NCI-H345 treated with DMSO at 0.1 percent for 48 hours (cell line): Measurements from ENCODE around the gene HNMT.
"Not testable (repeated sequence)": the region's sequence is repeated elsewhere in the genome, so short reads cannot be mapped to it uniquely, and the experiment has no call there.

Experiments used
- DNase-seq: peaks from one replicate; lab custom pipeline; 2025; ENCODE audit not compliant: unreplicated experiment; lab: John Stamatoyannopoulos, UW

The HNMT gene

DNA sequence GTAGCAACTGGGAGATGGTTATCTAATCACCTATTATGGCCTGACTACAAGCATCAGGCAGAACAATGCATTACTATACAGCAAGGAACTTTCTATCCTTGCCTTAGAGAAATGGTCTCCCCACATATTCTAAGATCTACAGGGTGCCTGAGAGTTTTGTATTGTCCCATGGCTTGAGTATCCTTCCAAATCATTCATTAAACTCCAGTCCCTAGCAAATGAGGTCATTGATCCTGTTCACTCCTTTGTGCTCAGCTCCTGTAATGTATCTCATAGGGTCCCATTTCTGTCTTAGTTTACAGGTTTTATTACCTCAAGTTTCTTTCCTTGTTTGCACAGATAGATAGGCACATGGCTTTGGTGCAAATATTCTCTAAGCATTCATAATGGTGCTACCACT is 9.0 kb downstream of the HNMT start:
- DNase-seq, result no peak

DNA sequence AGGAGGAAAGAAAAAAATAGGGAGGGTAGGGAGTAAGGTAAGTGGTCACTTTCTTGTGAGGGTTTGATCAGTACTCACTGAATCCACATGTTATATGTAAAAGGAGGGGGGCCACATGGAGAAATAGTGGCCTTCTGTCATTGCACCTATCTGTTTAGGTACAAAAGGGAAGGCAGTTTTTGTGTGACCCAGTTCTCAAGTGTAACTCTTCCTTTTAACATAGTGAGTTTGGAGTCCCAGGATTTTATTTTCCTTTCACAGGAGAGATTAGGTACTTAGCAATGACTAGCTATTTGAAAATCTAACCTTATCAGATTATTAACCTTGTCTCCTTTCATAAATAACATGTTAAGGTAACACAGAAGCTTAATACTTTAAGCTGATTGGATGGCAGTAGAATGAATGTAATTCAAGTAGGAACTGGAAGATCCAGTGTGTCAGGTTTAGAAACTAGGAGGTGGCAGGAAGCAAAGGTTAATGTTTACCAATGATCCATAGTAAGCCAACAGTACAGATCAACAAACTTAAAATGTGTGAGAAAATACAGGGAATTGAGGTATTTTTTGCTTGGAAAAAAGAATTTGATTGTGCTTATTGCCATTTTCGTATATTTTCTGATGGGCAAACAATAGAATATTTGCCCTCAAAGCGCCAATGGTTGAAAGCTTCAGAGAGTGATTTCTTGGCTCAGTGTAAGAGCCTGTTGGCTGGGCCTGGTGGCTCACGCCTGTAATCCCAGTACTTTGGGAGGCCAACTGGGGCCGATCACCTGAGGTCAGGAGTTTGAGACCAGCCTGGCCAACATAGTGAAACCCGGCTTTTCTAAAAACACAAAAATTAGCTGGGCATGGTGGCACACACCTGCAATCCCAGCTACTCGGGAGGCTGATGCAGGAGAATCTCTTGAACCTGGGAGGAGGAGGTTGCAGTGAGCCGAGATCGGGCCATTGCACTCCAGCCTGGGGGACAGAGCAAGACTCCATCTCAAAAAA is 11.3 kb downstream of the HNMT start:
- DNase-seq, result no peak

DNA sequence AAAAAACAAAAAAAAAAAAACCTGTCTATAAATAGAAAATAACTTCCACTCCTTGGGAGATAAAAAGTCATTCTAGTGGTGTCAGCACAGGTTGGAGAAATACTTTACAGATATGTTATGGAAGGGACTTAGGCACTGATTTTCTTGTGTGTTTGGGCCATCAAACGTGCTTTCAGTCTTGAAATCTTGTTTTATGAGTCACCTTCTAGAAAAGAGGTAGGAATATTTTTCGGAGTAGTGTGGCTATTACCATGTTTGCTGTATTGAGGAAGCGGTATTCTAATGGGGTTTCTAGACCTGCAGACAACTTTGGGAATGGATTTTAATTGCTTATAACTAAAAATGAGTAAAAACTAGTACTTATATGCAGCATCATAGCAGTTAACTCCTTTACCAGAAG is 12.0 kb downstream of the HNMT start:
- no peak for DNase-seq

DNA sequence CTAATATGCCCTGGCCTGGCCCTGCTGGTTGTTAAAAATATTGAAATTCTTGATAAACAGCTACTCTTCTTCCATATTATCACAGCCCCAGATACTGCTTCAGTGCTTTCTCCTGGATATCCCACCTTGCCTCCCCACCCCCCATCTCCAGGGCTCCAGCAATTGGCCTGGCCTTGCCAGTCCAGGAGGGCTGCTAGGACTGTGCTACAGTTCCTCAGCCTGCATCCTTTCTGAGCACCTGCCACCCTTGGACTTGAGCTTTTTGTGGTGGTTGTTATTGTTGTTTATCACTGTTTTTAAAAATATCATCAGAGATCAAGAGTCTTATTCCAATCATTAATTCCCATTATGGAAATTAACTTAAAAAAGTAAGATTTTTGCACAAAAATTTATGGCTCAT is 13.5 kb downstream of the HNMT start:
- DNase-seq, result no peak

DNA sequence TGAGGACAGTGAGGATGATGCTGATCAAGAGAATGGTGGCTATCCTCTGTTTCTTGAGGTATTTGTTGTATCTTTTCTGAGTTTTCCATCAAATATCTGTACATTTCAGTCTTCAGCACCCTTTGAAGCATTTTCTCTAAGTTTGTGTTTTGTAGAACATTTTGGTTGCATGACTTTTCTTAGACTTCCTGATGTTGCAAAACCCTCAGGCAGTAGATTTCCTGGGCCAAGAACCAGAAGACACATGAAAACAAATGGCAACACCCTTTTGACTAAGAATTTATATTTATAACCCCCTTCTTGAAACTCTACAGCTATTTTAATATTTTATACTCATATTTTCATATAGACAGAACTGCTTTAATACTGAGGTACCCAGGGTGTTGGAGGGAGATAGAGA is 16.2 kb downstream of the HNMT start:
- no peak for DNase-seq

DNA sequence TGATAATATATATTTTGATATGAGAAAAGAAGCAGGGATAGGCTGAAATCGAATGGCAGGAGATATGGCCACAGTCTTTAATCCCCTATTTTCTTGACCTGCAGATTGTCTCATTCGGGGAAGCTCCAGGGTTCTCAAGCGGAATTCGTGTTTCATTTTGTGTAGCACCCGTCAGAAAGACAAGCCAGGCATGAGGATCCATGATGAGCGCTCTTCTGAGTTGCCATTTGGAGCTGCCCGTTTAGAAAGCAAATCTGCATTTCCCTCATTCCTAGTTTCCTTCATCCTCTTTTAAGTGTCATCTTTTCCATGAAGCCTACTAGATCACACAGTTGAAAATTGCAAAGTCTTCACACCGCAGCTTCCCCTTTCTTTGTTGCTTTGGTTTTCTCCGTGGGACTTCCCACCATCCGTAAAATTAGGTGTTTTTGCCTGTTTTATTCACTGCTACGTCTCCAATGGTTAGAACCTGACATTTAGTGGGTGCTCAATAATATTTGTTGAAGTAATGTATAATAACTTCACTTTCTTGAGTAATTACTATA is 16.9 kb downstream of the HNMT start:
- no peak for DNase-seq

DNA sequence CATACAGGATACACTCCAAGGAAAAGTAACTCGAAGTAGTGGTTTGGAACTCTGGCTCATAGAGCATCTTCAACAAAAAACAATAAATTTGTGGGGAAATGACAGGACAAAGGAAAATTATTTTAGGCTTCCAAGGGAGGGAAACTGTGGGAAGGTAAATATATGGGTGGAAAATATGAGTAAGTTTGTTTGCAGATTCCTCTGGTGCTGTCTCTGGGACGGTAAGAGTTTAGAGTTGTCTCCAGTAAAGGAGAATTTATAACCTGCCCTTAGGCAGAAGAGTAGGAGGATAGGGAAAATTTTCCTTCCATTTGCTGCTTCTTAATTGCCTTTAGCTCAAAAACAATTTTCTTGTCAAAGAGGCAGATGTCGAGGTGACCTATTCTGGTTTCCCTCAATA is 19.3 kb downstream of the HNMT start:
- no peak for DNase-seq

DNA sequence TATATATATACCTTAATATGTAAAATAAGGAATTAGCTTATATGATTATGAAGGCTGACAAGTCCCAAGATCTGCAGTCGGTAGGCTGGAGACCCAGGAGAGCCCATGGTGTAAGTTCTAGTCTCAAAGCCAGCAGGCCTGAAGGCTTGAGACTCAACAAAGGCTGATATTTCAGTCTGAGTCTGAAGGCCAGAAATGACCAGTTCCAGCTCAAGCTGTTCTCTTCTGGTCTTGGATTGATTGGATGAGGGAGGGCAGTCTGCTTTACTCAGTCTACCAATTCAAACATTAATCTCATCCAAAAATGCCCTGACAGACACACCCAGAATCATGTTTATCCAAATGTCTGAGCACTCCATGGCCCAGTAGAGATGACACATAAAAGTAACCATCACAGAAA is 22.0 kb downstream of the HNMT start:
- no peak for DNase-seq

DNA sequence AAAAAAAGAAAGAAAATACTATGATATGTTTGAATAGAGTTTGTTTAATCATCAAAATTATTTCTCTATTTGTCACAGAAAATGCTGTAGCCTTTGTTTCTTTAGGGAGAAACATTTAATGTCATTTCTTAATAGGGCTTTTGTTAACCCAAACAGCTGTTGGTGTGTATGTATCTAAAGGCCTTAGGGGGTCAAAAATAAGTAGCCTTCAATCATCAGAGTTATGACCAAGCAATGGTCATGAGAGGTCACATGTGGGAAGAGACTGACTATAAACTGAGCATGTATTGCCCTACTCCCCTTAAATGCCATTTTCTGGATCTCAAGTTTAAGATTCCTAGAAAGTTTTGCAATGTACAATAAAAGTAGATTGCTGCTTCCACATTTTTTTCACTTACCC is 22.7 kb downstream of the HNMT start:
- DNase-seq, result no peak

DNA sequence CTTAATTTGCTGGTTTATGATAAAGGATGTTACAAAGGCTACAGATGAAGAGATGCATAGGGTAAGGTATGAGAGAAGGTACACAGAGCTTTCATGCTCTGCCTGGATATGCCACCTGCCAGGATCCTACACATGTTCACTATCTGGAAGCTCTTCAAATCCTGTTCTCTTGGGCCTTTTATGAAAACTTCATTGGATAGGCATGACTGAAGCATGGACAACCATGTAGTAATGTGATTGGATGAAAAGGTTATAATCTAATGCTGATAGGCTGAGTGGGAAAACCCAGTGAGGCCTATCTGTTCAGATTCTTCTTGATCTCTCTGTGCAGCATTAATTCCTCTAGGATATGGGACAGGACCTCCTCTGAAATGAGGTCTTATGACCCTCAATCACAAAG is 26.8 kb downstream of the HNMT start:
- no peak for DNase-seq

DNA sequence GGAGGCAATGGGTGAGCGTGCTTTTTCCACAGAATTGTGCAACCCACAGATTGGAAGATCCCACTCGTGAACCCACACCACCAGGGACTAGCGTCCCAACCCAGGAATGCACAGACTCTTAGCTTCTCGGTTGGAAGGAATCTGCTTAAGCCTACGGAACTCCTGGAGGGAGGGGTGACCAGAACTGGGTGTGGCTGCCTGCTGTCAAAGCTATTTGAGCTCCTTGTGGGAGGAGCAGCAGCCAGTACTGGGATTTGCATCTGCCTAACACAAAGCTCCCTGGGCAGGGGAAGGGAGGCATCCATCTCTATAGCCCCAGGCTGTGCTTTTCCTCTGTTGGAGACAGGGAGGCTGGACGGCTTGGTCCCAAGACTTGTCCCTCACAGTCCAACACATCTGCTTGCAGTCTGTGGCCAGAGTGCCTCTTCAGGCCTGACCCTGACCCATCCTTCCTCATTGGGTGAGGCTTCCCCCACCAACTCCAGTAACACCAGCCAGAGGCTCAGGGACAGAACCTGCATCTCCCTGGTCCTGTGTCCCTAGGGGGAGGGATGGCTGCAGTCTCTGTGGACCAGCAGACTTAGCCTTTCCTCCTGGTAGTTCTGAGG is 27.9 kb downstream of the HNMT start:
- no peak for DNase-seq

DNA sequence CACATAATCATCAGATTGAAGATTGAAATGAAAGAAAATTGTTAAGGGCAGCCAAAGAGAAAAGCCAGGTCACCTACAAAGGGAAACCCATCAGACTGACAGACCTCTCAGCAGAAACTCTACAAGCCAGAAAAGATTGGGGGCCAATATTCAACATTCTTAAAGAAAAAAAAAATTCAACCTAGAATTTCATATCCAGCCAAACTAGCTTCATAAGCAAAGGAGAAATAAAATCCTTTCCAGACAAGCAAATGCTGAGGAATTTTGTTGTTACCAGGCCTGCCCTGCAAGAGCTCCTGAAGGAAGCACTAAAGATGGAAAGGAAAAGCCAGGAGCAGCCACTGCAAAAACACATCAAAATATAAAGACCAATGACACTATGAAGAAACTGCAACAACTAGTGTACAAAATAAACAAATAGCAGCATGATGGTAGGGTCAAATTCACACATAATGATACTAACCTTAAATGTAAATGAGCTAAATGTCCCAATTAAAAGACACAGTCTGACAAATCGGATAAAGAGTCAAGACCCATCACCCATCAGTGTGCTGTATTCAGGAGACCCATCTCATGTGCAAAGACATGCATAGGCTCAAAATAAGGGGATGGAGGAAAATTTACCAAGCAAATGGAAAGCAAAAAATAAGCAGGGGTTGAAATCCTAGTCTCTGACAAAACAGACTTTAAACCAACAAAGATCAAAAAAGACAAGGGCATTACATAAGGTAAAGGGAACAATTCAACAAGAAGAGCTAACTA is 29.6 kb downstream of the HNMT start:
- DNase-seq, result not testable (repeated sequence)

DNA sequence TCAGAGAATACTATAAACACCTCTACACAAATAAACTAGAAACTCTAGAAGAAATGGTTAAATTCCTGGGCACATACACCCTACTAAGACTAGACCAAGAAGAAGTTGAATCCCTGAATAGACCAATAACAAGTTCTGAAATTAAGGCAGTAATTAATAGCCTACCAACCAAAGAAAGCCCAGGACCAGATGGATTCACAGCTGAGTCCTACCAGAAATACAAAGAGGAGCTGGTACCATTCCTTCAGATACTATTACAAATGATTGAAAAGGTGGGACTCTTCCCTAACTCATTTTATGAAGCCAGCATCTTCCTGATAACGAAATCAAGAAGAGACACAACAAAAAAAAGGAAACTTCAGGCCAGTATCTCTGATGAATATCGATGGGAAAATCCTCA is 31.1 kb downstream of the HNMT start:
- DNase-seq, result not testable (repeated sequence)

DNA sequence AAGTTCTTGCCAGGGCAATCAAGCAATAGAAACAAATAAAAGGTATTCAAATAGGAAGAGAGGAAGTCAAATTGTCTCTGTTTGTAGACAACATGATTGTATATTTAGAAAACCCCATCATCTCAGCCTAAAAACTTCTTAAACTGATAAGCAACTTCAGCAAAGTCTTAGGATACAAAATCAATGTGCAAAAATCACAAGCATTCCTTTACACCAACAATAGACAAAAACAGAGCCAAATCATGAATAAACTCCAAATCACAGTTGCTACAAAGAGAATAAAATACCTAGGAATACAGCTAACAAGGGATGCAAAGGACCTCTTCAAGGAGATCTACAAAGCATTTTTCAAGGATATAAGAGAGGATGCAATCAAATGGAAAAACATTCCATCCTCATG is 31.9 kb downstream of the HNMT start:
- DNase-seq, result not testable (repeated sequence)

DNA sequence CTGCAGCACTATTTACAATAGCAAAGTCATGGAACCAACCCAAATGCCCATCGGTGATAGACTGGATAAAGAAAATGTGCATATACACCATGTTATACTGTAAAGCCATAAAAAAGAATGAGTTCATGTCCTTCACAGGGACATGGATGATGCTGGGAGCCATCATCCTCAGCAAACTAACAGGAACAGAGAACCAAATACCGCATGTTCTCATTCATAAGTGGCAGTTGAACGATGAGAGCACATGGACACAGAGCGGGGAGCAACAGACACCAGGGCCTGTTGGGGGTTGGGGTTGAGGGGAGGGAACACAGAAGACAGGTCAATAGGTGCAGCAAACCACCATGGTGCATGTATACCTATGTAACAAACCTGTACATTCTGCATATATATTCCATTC is 33.5 kb downstream of the HNMT start:
- DNase-seq, result no peak

DNA sequence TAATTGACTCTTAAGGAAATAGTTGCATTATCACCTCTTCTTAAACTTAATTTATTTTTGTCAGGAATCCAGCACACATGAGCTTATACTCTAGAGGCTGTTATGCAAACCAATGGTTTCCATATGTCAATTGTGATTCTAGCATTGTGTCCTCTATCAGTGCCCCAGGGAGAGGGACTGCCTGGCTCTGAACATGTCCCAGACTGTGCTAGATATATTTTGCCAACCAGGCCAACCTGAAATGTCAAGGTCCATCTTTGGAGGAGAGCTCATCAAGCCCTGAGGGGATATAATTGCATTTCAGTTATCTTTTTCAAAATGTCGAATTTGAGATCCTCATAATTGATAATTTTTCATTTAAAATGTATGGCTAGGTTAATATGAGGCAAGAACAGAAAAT is 34.2 kb downstream of the HNMT start:
- no peak for DNase-seq

DNA sequence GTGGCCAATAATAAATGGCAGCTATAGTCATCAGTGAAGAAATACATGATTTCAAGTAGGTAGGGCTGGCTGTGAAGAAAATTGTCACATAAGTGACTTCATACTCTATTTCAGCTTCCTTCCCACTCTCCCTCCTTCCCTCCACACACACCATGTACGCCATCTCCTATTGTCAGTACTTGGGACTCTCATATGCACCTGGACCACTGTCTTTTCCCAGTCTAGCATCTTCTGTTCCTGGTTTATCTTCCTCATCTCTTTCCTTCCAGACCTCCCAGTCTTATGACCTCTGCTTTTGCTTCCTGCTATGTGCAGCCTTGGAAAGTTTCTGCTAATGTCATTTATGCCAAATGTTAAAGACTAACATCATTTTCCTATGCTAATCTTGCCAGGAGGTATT is 35.0 kb downstream of the HNMT start:
- DNase-seq, result no peak

DNA sequence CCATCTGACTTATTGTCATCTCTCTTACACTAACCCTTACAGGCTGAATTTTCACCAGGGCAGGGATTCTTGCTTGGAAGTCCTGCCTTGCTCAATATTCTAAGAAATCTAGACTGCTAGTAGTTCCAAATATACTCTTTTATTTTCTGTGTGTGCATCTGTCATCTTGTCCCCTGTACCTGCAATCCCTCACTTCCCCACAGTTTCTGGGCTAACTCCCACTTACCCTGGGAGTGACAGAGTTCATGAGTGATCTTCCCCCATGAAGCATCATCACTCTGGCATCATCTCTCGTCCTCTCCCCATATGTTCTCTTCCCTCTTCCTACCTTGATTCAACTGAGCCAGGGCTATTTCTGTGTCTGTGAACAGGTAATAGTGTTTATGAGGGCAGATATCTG is 35.7 kb downstream of the HNMT start:
- no peak for DNase-seq

DNA sequence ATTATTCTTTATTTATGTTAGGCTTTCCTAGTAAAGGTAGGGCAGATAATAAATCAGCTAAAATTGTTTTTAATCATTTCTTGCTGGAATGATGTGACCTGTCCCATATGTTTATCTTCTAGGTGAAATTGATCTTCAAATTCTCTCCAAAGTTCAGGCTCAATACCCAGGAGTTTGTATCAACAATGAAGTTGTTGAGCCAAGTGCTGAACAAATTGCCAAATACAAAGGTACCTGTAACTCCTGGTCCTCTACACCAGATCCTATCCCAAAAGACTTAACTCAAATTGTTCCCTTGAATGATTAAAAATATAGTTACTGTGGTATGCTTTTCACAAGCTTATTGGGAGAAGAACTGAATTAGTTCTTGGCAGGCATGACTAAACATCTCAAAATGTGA is 36.5 kb downstream of the HNMT start:
- no peak for DNase-seq

DNA sequence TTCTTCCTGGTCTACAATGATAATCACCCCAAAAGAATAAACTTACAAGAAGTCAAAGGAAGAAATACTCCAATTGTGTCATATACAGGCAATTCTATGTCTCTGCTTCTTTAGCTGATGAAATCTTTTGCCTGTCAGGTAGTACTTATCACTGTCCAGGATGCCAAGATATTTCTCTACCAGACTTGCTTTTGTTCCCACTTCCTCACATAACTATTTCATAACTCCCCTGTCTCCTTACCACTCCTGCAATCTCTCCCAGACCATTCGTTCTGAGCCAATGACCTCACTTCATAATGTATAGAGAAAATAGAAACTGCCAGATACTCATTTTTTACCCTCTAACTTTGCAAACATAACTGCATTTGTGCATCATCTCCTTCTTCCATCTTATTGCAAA is 39.1 kb downstream of the HNMT start:
- DNase-seq, result no peak

DNA sequence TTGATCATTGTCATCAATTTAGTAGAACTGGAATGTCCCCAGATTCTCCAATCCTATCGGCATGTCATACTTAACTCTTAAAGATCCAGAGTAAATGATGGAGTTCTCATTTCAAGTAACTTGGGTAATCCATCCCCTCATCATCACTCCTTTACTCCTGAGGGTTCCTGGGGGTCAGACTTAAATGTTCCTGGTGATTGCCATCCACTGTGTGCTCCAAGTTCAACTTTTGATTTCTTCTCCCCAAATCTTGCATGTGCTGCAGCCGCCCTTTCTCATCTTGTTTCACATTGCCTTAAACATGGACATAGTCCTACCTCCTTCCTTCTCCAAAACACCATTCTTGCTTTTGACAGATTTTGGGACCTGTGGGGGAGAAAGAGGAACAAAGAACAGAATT is 43.2 kb downstream of the HNMT start:
- DNase-seq, result no peak

DNA sequence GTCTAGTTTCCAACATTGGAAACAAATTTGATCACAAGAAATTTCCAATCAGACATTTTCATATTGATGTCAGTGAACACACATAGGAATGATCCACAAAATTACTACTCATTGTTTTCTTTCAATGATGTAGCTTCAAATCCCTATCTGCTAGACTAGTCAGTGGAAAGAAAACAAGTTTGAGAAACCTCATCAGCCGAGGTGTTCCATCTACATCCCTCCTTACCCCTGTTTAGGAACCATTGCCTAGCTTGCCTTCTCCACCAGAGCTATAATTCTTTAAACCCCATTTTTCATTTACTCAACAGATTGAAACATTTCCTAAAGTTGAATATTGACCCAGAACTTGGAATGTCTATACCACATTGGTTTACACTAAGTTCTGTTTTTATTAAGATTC is 45.3 kb downstream of the HNMT start:
- no peak for DNase-seq
